Measurements from ENCODE around the gene TRABD2B. TPM values are rescaled to one million over a fixed set of nuclear protein-coding genes. Genes with fewer than 3 reads are reported as not detected.

Gene TRABD2B
- total and polyA plus RNA-seq, 2 donors (not counting 3 experiments of a cell fraction or from before 2014, with no cell fraction given): not detected

- BruUV-seq (replicated peaks): no TSS peak
- peaks cover 10 to 13% of the 10 kb centered on the region in 2 experiments for H3K27me3 ChIP-seq (ENCODE audit: control insufficient read depth in 2 of 2, insufficient read depth in 2 of 2, low read length in 2 of 2)
- H3K4me2 ChIP-seq (ENCODE audit: insufficient read depth, low read length): no peak overlapping the region
- no peaks in the 10 kb centered on the region for H3K79me2 ChIP-seq (ENCODE audit: control insufficient read depth, insufficient read depth, low read length)
- no peak overlapping the region for H3K27ac ChIP-seq (ENCODE audit: insufficient read depth, low read depth, low read length)
- H3K36me3 ChIP-seq (ENCODE audit: control insufficient read depth in 2 of 2, extremely low read depth in 1 of 2, insufficient read depth in 2 of 2, low read length in 2 of 2): no peaks in the 10 kb centered on the region
- no peak overlapping the region for H2AFZ ChIP-seq (ENCODE audit: low read depth, low read length)
- DNase-seq (ENCODE audit: low read depth, low spot score) (no peak), FAIRE-seq (no peak)
- no peak overlapping the region for H3K4me3 ChIP-seq (replicated peaks in 1 of 3; ENCODE audit: insufficient read depth in 1 of 3, low read depth in 1 of 3, low read length in 3 of 3)
- no peak overlapping the region for H3K9ac ChIP-seq (replicated peaks; ENCODE audit: extremely low read depth, insufficient read depth, low read length)
- dilution Hi-C loops (cut with MboI; ENCODE audit: extremely low pct_ligation_motif_present, low sequenced_read_pairs): no loop called here
- ChIA-PET POLR2A (no interaction called here), CTCF (no interaction called here)
- H3K9me3 ChIP-seq (replicated peaks; ENCODE audit: control insufficient read depth, insufficient read depth, low read length): no peaks in the 10 kb centered on the region
- no peak for TF ChIP-seq FOS (IDR thresholded peaks at IDR 0.05; ENCODE audit: borderline replicate concordance, insufficient read depth, low read length)
- no peak for TF ChIP-seq POLR2AphosphoS5 (IDR thresholded peaks at IDR 0.05; ENCODE audit: insufficient read depth, low read depth, low read length)
- no peaks in the 10 kb centered on the region for H4K20me1 ChIP-seq (replicated peaks; ENCODE audit: control insufficient read depth, extremely low read depth, insufficient read depth, low read length)
- no peaks in the 10 kb centered on the region for H3K9me1 ChIP-seq (replicated peaks; ENCODE audit: control insufficient read depth, extremely low read depth, insufficient read depth, low read length)
- intact Hi-C loops (cut with micrococcal nuclease): no loop called here
- no peaks in the 10 kb centered on the region for H3K4me1 ChIP-seq (ENCODE audit: control insufficient read depth, extremely low read depth, insufficient read depth, low read length)
Measured at GRCh38 chr1:48002142-48002541, 5.0 kb upstream of the TRABD2B start.

DNA sequence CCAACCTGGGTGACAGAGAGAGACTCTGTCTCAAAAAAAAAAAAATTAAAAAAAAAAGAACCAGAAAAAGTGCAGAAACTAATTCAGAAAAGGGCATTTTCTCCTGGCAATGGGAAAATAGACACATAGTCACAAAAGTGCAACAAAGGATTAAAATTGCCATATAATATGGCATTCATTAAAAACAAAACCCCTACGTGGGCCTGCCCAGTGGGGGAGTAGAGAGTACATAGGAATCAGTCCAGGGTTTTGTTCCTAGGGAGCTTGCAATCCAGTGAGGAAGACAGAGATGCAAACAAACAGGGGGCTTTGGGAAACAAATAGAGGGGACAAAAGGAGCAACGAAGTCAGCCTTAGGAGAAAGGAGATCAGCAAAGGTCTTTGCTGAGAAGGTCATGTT is 4.5 kb upstream of the TRABD2B start:
- DNase-seq (ENCODE audit: low read depth, low spot score) (no peak), FAIRE-seq (no peak)
- Histone ChIP-seq H3K4me1 (ENCODE audit: control insufficient read depth, extremely low read depth, insufficient read depth, low read length) (peaks cover 3% of the 10 kb centered on the region), H3K9ac (replicated peaks; ENCODE audit: extremely low read depth, insufficient read depth, low read length) (no peak overlapping the region), H4K20me1 (replicated peaks; ENCODE audit: control insufficient read depth, extremely low read depth, insufficient read depth, low read length) (no peaks in the 10 kb centered on the region), H3K9me3 (replicated peaks; ENCODE audit: control insufficient read depth, insufficient read depth, low read length) (no peaks in the 10 kb centered on the region), H3K27me3 (ENCODE audit: control insufficient read depth in 2 of 2, insufficient read depth in 2 of 2, low read length in 2 of 2) (peaks cover 11 to 16% of the 10 kb centered on the region in 2 experiments), H2AFZ (ENCODE audit: low read depth, low read length) (no peak overlapping the region), H3K36me3 (ENCODE audit: control insufficient read depth in 2 of 2, extremely low read depth in 1 of 2, insufficient read depth in 2 of 2, low read length in 2 of 2) (no peaks in the 10 kb centered on the region), H3K9me1 (replicated peaks; ENCODE audit: control insufficient read depth, extremely low read depth, insufficient read depth, low read length) (no peaks in the 10 kb centered on the region), H3K79me2 (ENCODE audit: control insufficient read depth, insufficient read depth, low read length) (no peaks in the 10 kb centered on the region), H3K4me2 (ENCODE audit: insufficient read depth, low read length) (no peak overlapping the region), H3K27ac (ENCODE audit: insufficient read depth, low read depth, low read length) (no peak overlapping the region), H3K4me3 (replicated peaks in 1 of 3; ENCODE audit: insufficient read depth in 1 of 3, low read depth in 1 of 3, low read length in 3 of 3) (no peak overlapping the region)
- no peak for TF ChIP-seq FOS (IDR thresholded peaks at IDR 0.05; ENCODE audit: borderline replicate concordance, insufficient read depth, low read length)
- no peak for TF ChIP-seq JUN (IDR thresholded peaks at IDR 0.05; ENCODE audit: borderline replicate concordance, insufficient read depth, insufficient read length, low read depth)
- TF ChIP-seq MAX (IDR thresholded peaks at IDR 0.05; ENCODE audit: insufficient read depth, insufficient read length): no peak
- no peak for TF ChIP-seq MYC (IDR thresholded peaks at IDR 0.05; ENCODE audit: low read depth, low read length)
- no peak for TF ChIP-seq GATA2 (IDR thresholded peaks at IDR 0.05; ENCODE audit: insufficient read depth, insufficient read length, low read depth, low read length)
- no peak for TF ChIP-seq POLR2AphosphoS5 (IDR thresholded peaks at IDR 0.05; ENCODE audit: insufficient read depth, low read depth, low read length)
- no peak for TF ChIP-seq POLR2A (IDR thresholded peaks at IDR 0.05; ENCODE audit: low read depth, low read length)
- no peak for TF ChIP-seq CTCF (IDR thresholded peaks at IDR 0.05; ENCODE audit: extremely low read depth in 1 of 2, insufficient read depth in 1 of 2, low read depth in 1 of 2, low read length in 2 of 2)
- no peak for TF ChIP-seq EZH2 (IDR thresholded peaks at IDR 0.05; ENCODE audit: borderline replicate concordance, low read depth, low read length, severe bottlenecking)
- POLR2A ChIA-PET: no interaction called here
- BruUV-seq (replicated peaks): no TSS peak
- intact Hi-C loops (cut with micrococcal nuclease): no loop called here
- dilution Hi-C loops (cut with MboI; ENCODE audit: extremely low pct_ligation_motif_present, low sequenced_read_pairs): no loop called here
- CTCF ChIA-PET: no interaction called here
